SW 1271 (cell line): Measurements from ENCODE around the gene CAMTA1.
A peak's percentile ranks its signal among the peaks of the same experiment; 100 is the strongest.

Experiments
- DNase-seq, 2 experiments: peaks; one replicate each; lab custom pipeline; 2025; lab: John Stamatoyannopoulos, UW

CAMTA1 gene

GRCh38 chr1:7640920-7641585 is 855.8 kb downstream of the CAMTA1 start:
- no peak for DNase-seq

DNA sequence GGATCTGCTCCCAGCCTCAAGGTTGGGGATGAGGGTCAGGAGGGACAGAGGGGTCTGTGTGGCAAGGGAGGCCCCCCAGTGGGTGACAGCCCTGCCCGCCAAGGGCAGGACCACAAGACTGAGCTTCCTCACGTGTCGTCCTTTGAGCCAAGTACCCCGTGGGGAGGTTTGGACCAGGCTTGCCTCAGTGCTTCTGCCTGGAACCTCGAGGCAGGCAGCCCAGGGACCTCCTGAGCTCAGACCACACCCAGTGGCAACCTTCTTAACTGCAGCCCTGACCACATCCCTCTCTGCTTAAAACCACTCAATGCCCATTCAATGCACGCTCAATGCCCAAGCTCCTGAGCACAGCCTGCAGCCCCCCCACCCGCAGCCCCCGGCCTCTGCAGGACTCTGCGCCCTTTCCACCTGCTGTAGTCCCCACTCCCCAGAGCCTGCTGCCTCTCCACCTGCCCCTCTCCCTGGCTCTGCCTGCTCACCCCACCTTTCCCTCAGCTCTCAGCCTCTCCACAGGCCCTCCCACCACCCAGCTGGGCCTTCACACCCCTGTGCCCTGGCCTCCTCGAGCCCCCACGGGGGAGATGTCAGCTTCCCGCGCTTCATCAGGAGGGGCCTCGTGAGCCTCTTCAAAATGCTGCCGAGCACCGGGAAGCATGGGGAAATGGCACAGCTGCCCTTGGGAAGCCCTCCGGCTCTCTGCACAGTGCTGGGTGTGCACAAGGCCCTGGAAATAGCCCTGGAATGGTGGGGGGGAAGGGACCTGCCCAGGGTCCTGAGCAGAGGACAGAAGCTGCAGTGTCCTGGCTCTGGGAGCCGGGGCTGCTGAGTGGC is 856.5 kb downstream of the CAMTA1 start:
- DNase-seq = no peak

GRCh38 chr1:7642418-7642704 is 857.1 kb downstream of the CAMTA1 start:
- no peak for DNase-seq

GRCh38 chr1:7642781-7643529 is 857.7 kb downstream of the CAMTA1 start:
- no peak for DNase-seq

DNA sequence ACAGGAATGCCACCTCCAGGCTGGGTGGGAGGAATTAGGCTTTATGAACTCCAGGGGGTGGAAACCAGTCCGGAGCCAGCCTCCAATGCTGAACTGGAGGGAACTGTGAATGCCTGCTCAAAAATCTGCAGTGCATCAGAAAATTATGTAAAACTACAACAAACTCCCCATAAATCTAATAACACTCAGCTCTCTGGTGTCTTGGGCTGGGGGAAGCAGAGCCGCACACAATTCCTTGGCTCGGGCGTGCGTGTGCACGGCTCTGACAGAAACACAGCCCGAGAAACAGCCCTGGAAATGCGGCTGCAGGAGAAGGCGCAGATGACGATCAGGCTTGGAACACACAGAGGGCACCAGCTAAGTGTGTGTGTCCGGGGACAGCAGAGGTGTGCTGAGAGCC is 858.3 kb downstream of the CAMTA1 start:
- no peak for DNase-seq

GRCh38 chr1:7644086-7644485 is 858.8 kb downstream of the CAMTA1 start:
- DNase-seq = no peak

DNA sequence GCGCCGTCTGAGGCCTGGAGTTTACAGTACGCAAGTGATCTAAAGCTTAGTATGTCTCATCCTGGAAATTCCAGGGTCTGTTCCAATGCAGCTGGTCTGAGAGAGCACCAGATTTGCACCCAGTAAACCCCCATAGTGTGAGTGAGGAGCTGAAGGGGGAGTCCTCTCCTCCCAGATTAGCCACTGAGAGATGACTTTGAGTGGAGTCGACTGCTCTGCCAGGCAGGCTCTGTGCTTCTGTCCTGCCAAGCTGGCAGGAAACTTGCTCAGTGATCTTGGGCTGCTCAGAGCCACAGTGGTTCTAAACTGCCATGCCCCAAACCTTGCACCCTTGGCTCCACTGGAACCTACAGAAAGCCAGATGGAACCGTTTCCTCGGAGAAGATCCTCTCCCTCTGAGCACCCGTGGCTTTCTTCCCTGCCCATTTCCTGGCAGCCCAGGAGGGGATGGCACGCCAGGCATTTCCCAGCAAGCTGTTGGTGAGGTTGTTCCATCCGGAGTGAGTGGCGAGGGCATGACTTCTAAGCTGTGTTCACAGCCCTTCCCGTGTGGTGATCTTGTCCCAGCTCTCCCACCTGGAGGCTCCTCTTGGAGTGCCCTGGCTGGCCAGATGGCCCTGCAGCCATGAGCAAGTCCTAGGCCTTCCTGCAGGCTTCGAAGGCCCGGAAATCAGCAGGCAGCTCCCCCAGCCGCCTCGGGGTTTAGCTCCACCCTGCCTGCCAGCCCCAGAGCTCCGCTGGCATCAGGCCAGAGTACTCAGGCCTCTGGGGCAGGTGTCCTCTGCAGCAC is 859.9 kb downstream of the CAMTA1 start:
- DNase-seq = no peak

- no peak for DNase-seq
Measured at GRCh38 chr1:7645751-7646048, 860.4 kb downstream of the CAMTA1 start.

DNA sequence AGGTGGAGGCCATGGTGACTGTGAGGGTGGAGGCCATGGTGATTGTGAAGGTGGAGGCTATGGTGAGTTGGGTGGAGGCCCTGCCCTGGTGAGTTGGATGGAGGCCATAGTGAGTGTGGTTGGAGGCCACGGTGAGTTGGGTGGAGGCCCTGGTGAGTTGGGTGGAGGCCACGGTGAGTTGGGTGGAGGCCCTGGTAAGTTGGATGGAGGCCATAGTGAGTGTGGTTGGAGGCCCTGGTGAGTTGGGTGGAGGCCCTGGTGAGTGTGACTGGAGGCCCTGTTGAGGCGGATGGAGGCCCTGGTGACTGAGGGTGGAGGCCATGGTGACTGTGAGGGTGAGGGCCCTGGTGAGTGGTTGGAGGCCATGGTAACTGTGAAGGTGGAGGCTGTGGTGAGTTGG is 860.9 kb downstream of the CAMTA1 start:
- DNase-seq = no peak

GRCh38 chr1:7646981-7647901 is 862.0 kb downstream of the CAMTA1 start:
- peak in 1 of 2 experiments; percentile 28 for DNase-seq

DNA sequence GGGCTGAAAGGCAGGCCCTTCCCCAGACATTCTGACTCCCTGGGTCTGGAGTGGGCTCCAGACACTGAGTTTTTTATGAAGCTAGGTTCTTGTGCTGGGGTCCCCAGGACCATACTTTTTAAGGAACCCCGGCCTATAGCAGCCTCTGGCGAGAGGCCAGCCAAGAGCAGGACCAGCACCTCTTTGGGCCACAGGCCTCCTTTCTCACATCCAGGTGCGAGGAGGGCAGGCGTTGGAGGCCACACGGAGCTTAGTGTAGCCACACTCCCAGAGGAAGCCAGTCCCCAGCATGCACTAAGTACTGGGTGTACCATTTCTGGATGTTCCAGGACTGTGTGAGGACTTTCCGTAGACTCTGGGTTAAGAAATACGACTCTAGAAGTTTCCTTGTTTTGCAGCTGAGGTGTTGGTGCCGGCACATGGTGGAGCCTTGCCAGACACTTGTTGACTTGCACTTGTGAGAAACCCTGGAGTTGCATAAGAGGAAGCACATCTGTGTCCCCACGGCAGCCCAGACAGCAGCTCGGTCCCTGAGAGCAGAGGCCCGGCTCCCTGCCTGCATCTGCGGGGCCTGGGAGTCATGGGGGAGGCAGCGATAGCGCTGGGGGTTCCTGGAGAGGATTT is 863.6 kb downstream of the CAMTA1 start:
- no peak for DNase-seq

DNA sequence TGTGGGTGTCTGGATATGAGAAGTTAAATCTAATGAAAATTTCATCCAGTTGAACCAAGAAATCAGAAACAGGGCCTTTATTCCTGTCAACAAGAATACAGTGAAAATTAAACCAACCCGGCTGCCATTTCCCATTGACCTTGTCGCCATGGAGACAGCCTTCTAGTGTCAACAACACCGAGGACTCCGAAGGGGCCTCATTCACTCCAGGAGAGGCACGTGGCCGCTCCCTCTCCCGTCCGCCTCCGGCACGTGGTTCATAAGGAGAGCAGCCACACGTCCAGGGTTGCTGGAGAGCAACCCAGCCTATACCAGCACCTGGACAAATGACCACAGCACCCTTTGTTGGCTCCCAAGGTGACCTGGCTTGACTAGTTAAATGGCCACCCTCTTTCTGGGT is 865.5 kb downstream of the CAMTA1 start:
- DNase-seq = no peak

GRCh38 chr1:7651203-7651602 is 865.9 kb downstream of the CAMTA1 start:
- DNase-seq = no peak

- DNase-seq = no peak
Measured at GRCh38 chr1:7652061-7652460, 866.8 kb downstream of the CAMTA1 start.

DNA sequence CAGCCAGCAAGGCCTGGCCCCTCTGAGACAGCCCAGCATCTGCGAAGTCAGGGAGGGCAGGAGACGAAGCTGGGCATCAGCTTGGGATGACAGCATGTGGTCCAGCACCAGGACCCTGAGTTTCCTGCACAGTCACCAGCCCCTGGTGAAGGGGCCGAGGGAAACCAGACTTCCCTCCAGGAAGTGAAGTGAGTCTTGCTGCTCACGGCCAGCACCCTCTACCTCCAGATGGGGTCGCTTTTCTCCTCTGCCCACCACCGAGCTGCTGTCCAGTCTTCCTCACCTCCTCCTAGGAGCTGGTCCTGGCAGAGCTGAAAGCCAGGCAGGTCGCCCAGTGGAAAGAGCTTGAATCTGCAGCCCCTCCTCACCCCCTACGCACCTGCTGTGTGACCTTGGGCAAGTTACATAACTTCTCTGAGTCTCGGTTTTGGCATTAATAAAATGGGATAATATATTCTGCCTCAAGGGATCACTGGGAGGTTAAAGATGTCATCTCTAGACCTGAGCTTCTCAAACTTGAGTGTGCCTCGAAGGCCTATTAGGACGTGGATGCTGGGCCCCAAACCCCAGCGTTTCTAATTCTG is 867.4 kb downstream of the CAMTA1 start:
- no peak for DNase-seq

GRCh38 chr1:7654725-7655124 is 869.5 kb downstream of the CAMTA1 start:
- no peak for DNase-seq

GRCh38 chr1:7655354-7655753 is 870.1 kb downstream of the CAMTA1 start:
- no peak for DNase-seq

- DNase-seq = no peak
Measured at GRCh38 chr1:7656557-7657215, 871.4 kb downstream of the CAMTA1 start.

- no peak for DNase-seq
Measured at GRCh38 chr1:7657287-7658016, 872.2 kb downstream of the CAMTA1 start.
